HCT116 (cell line): ENCODE data around the gene EHMT1. TPM values are rescaled to one million over a fixed set of nuclear protein-coding genes. Genes with fewer than 3 reads are reported as not detected.

Experiments
- ATAC-seq: fragments of 200-7000 bp; cut with Tn5 transposase; 2 replicates; pipeline ENCODE4 v1.9.1; 2020; ENCODE audit warnings: mild to moderate bottlenecking, moderate library complexity
- BruUV-seq: library from RNA; stranded (reverse); fragments of 400-500 nt; replicated peaks from 2 replicates; lab custom pipeline; 2021; lab: Mats Ljungman, UMichigan
- CTCF ChIA-PET: fragments of 300-600 bp; sonication (Branson Sonifier 250); formaldehyde crosslinking; loops from one replicate; lab custom pipeline; 2021; ENCODE audit warnings: antibody characterized with exemption; lab: Charles Lee
- POLR2A ChIA-PET: fragments of 300-600, 350-600 bp; sonication (Branson Sonifier 250); formaldehyde crosslinking; loops from one replicate; lab custom pipeline; 2021; ENCODE audit warnings: antibody characterized with exemption; lab: Charles Lee
- RAD21 ChIA-PET, 2 experiments: fragments of 300-600 bp; sonication (Branson Sonifier 250); formaldehyde crosslinking; loops; one replicate each; lab custom pipeline; 2023; ENCODE audit warnings: low total read pairs in 2 of 2; ENCODE audit not compliant: uncharacterized antibody in 2 of 2, unreplicated experiment in 2 of 2, low non-redundant PET in 1 of 2; lab: Charles Lee
- DNase-seq: peaks from one replicate; pipeline ENCODE4 v3.0.0-alpha.2; 2010; ENCODE audit warnings: low read depth, low spot score
- H2AFZ ChIP-seq: fragments of 200-600 bp; shearing (Covaris generic), sonication (generic); 2 replicates; pipeline ENCODE4 v1.6.1; 2017; ENCODE audit warnings: low read depth, mixed run types, mixed read lengths, antibody characterized with exemption, low read length; ENCODE audit not compliant: poor library complexity, severe bottlenecking
- H3K27ac ChIP-seq: 2 replicates; pipeline ENCODE4 v1.5.1; 2012; ENCODE audit warnings: low read depth, low read length
- H3K27me3 ChIP-seq: fragments of 200-600 bp; sonication (generic); 2 replicates; pipeline ENCODE4 v1.6.1; 2016; ENCODE audit warnings: mixed run types, low read length, mixed read lengths; ENCODE audit not compliant: insufficient read depth
- H3K36me3 ChIP-seq, 2 experiments: fragments of 200-500 bp in 1 of 2; fragments of 200-600 bp in 1 of 2; sonication (Bioruptor generic) in 1 of 2; sonication (generic) in 1 of 2; 2 replicates each; pipeline versions ENCODE4 v1.5.1 to v1.6.1; 2014 to 2016; ENCODE audit warnings: low read length in 2 of 2, inconsistent platforms in 1 of 2, mixed read lengths in 1 of 2, mixed run types in 1 of 2; ENCODE audit not compliant: insufficient read depth in 2 of 2, control insufficient read depth in 1 of 2
- H3K4me1 ChIP-seq, 2 experiments: fragments of 200-600 bp in 1 of 2; sonication (generic) in 1 of 2; 2 replicates each; pipeline versions ENCODE4 v1.5.1 to v1.6.1; 2012 to 2017; ENCODE audit warnings: low read length in 2 of 2, inconsistent platforms in 1 of 2, mild to moderate bottlenecking in 1 of 2, mixed read lengths in 1 of 2, mixed run types in 1 of 2, moderate library complexity in 1 of 2; ENCODE audit not compliant: insufficient read depth in 2 of 2, control insufficient read depth in 1 of 2
- H3K4me2 ChIP-seq: fragments of 200-600 bp; sonication (generic); 2 replicates; pipeline ENCODE4 v1.6.1; 2017; ENCODE audit warnings: mixed run types, low read length, mixed read lengths
- H3K4me3 ChIP-seq, 2 experiments: fragments of 200-600 bp in 1 of 2; sonication (generic) in 1 of 2; replicated peaks in 1 of 2; 2 replicates each; pipeline ENCODE4 v1.5.1; 2011 to 2016; ENCODE audit warnings: low read length in 2 of 2, control low read depth in 1 of 2, low read depth in 1 of 2, mild to moderate bottlenecking in 1 of 2, mixed read lengths in 1 of 2, mixed run types in 1 of 2
- H3K79me2 ChIP-seq: fragments of 200-600 bp; sonication (generic); 2 replicates; pipeline ENCODE4 v1.6.1; 2017; ENCODE audit warnings: mild to moderate bottlenecking, mixed run types, low read length, moderate library complexity, mixed read lengths; ENCODE audit not compliant: insufficient read depth
- H3K9ac ChIP-seq: fragments of 200-600 bp; sonication (generic); 2 replicates; pipeline ENCODE4 v1.6.1; 2016; ENCODE audit warnings: low read length, mixed read lengths
- H3K9me2 ChIP-seq: fragments of 200-600 bp; sonication (generic), shearing (Covaris generic); 2 replicates; pipeline ENCODE4 v1.6.1; 2017; ENCODE audit warnings: mixed run types, mild to moderate bottlenecking, moderate library complexity; ENCODE audit not compliant: insufficient read depth
- H3K9me3 ChIP-seq, 2 experiments: fragments of 200-500 bp in 1 of 2; fragments of 200-600 bp in 1 of 2; sonication (Bioruptor generic) in 1 of 2; sonication (generic) in 1 of 2; 2 replicates each; pipeline ENCODE4 v1.6.1; 2014 to 2017; ENCODE audit warnings: low read length in 2 of 2, mixed read lengths in 2 of 2, inconsistent platforms in 1 of 2, low read depth in 1 of 2, mild to moderate bottlenecking in 1 of 2, mixed run types in 1 of 2, moderate library complexity in 1 of 2; ENCODE audit not compliant: control insufficient read depth in 1 of 2, insufficient read depth in 1 of 2
- H4K20me1 ChIP-seq: fragments of 200-600 bp; sonication (generic), shearing (Covaris generic); 2 replicates; pipeline ENCODE4 v1.6.1; 2017; ENCODE audit warnings: mixed run types, mild to moderate bottlenecking, moderate library complexity; ENCODE audit not compliant: insufficient read depth
- ATF3 ChIP-seq: IDR thresholded peaks from 2 replicates; pipeline ENCODE4 v1.6.1; 2012
- CEBPB ChIP-seq: IDR thresholded peaks from 2 replicates; pipeline ENCODE4 v1.6.1; 2012; ENCODE audit warnings: low read depth
- EGR1 ChIP-seq: IDR thresholded peaks from 2 replicates; pipeline ENCODE4 v1.6.1; 2012; ENCODE audit warnings: low read depth
- ELF1 ChIP-seq: IDR thresholded peaks from 2 replicates; pipeline ENCODE4 v1.6.1; 2012; ENCODE audit warnings: low read depth, borderline replicate concordance
- EZH2phosphoT487 ChIP-seq: fragments of 200-600 bp; IDR thresholded peaks from 2 replicates; pipeline ENCODE4 v1.6.1; 2018; ENCODE audit warnings: antibody characterized with exemption, borderline replicate concordance
- JUND ChIP-seq: IDR thresholded peaks from 2 replicates; pipeline ENCODE4 v1.6.1; 2012
- RAD21 ChIP-seq: IDR thresholded peaks from 2 replicates; pipeline ENCODE4 v1.6.1; 2012; ENCODE audit warnings: low read depth, mild to moderate bottlenecking
- SIN3A ChIP-seq: IDR thresholded peaks from 2 replicates; pipeline ENCODE4 v1.6.1; 2012; ENCODE audit warnings: low read depth
- SP1 ChIP-seq: IDR thresholded peaks from 2 replicates; pipeline ENCODE4 v1.6.1; 2012; ENCODE audit warnings: low read depth
- SRF ChIP-seq: IDR thresholded peaks from 2 replicates; pipeline ENCODE4 v1.6.1; 2012; ENCODE audit warnings: low read depth
- TCF7L2 ChIP-seq: IDR thresholded peaks from 2 replicates; pipeline ENCODE4 v1.7.0; 2011; ENCODE audit warnings: borderline replicate concordance, inconsistent platforms; ENCODE audit not compliant: insufficient read depth, insufficient read length; ENCODE audit errors: extremely low read depth
- ZBTB33 ChIP-seq: IDR thresholded peaks from 2 replicates; pipeline ENCODE4 v1.6.1; 2011; ENCODE audit warnings: mild to moderate bottlenecking, low read length, moderate library complexity; ENCODE audit not compliant: insufficient replicate concordance; ENCODE audit errors: extremely low read depth
- ZNF274 ChIP-seq: fragments of 200-500 bp; sonication (Bioruptor generic); IDR thresholded peaks from 2 replicates; pipeline ENCODE4 v1.6.1; 2014; ENCODE audit warnings: mild to moderate bottlenecking, low read depth, low read length, inconsistent platforms
- intact Hi-C: fragments of 100-400 bp; cut with micrococcal nuclease; formaldehyde crosslinking; loops from 2 replicates; pipeline ENCODE4 v1.10.0; 2022
- total RNA-seq: library from RNA; stranded (reverse); gene quantifications from one replicate; pipeline ENCODE4 v1.2.1, GENCODE V29; 2021; ENCODE audit not compliant: unreplicated experiment

EHMT1 gene
- total RNA-seq, 1 experiment from 2014 or later, result 86.1 TPM

- POLR2A ChIA-PET, result no interaction called here
- H4K20me1 ChIP-seq, result no peaks in the 10 kb centered on the region; the same call in 1 of the 2 replicates
- H3K4me2 ChIP-seq, result no peak overlapping the region
- H3K4me1 ChIP-seq, result no peaks in the 10 kb centered on the region
- TF ChIP-seq ZBTB33 (no peak), ZNF274 (no peak), JUND (no peak), ELF1 (no peak), ATF3 (no peak), SIN3A (no peak), TCF7L2 (no peak), EGR1 (no peak), CEBPB (no peak), RAD21 (no peak), SP1 (no peak), SRF (no peak), EZH2phosphoT487 (no peak)
- TF ChIP-seq, all 23 proteins: peak for 0
- no peak overlapping the region for H3K4me3 ChIP-seq
- H3K9ac ChIP-seq, result no peak overlapping the region
- no peaks in the 10 kb centered on the region for H3K27me3 ChIP-seq
- intact Hi-C loops, result no loop called here
- H2AFZ ChIP-seq, result no peak overlapping the region
- peaks cover 0 to 10% of the 10 kb centered on the region in 2 experiments; a peak in 2 of 4 replicates for H3K36me3 ChIP-seq
- CTCF ChIA-PET, result no interaction called here
- no peaks in the 10 kb centered on the region for H3K79me2 ChIP-seq
- RAD21 ChIA-PET, result no interaction called here
- no peaks in the 10 kb centered on the region for H3K9me3 ChIP-seq
- ATAC-seq (no peak), DNase-seq (no peak)
- no peaks in the 10 kb centered on the region for H3K9me2 ChIP-seq
- no TSS peak for BruUV-seq
- H3K27ac ChIP-seq, result no peak overlapping the region
Observed at GRCh38 chr9:137832830-137833590, 214.2 kb downstream of the EHMT1 start.
